Left ventricle myocardium inferior (tissue), 1 donor: ENCODE measurements around the gene MCHR2. TPM values are rescaled to one million over a fixed set of nuclear protein-coding genes. Genes with fewer than 3 reads are reported as not detected.

Experiments
- DNase-seq: peaks from one replicate; pipeline ENCODE4 v3.0.0-alpha.2; 2020
- H3K27ac ChIP-seq: fragments of 200-600 bp; replicated peaks from 2 replicates; pipeline ENCODE4 v1.8.0; 2021
- H3K27me3 ChIP-seq: fragments of 200-600 bp; 2 replicates; pipeline ENCODE4 v1.8.0; 2021; ENCODE audit warnings: low read depth
- H3K36me3 ChIP-seq: fragments of 200-600 bp; 2 replicates; pipeline ENCODE4 v1.8.0; 2021
- H3K4me1 ChIP-seq: fragments of 200-600 bp; 2 replicates; pipeline ENCODE4 v1.8.0; 2021
- H3K4me3 ChIP-seq: fragments of 200-600 bp; 2 replicates; pipeline ENCODE4 v1.8.0; 2021; ENCODE audit warnings: mild to moderate bottlenecking, moderate library complexity
- H3K9me3 ChIP-seq: fragments of 200-600 bp; replicated peaks from 2 replicates; pipeline ENCODE4 v1.8.0; 2021
- CTCF ChIP-seq: fragments of 200-600 bp; IDR thresholded peaks from 2 replicates; pipeline ENCODE4 v1.8.0; 2021; ENCODE audit warnings: antibody characterized with exemption, mild to moderate bottlenecking, borderline replicate concordance
- intact Hi-C: fragments of 100-400 bp; cut with micrococcal nuclease; formaldehyde crosslinking; loops from one replicate; pipeline ENCODE4 v1.11.0; 2022
- total RNA-seq: library from RNA; stranded (reverse); fragmentation: NEBNext Ultra II Directional; extraction: Animal tissue kit (Norgen Biotek cat#: 25700); gene quantifications from one replicate; pipeline ENCODE4 v1.2.1, GENCODE V29; 2021
- donor health status: DM: no; HTN: yes; CAD: no; lungs with severe emphysema.

MCHR2 gene
- total RNA-seq, 1 donor from 2014 or later = not detected

- Histone ChIP-seq H3K36me3 (no peaks in the 10 kb centered on the region), H3K9me3 (no peaks in the 10 kb centered on the region), H3K27me3 (no peaks in the 10 kb centered on the region), H3K4me3 (no peak overlapping the region), H3K27ac (no peak overlapping the region), H3K4me1 (no peaks in the 10 kb centered on the region)
- TF ChIP-seq CTCF = no peak
- intact Hi-C loops = no loop called here
- DNase-seq = no peak
Observed at GRCh38 chr6:99980741-99981140, 13.3 kb downstream of the MCHR2 start.

GRCh38 chr6:99979953-99980352, 14.1 kb downstream of the MCHR2 start:
- intact Hi-C loops = no loop called here
- Histone ChIP-seq H3K36me3 (no peaks in the 10 kb centered on the region), H3K9me3 (peaks cover 7% of the 10 kb centered on the region), H3K27me3 (no peaks in the 10 kb centered on the region), H3K4me1 (no peaks in the 10 kb centered on the region), H3K4me3 (no peak overlapping the region), H3K27ac (no peak overlapping the region)
- no peak for DNase-seq
- no peak for TF ChIP-seq CTCF

GRCh38 chr6:99967052-99967451, 27.0 kb downstream of the MCHR2 start:
- Histone ChIP-seq H3K4me1 (no peaks in the 10 kb centered on the region), H3K27ac (no peak overlapping the region), H3K27me3 (no peaks in the 10 kb centered on the region), H3K4me3 (no peak overlapping the region), H3K9me3 (peaks cover 1% of the 10 kb centered on the region), H3K36me3 (no peaks in the 10 kb centered on the region)
- DNase-seq = no peak
- intact Hi-C loops = no loop called here
- no peak for TF ChIP-seq CTCF

GRCh38 chr6:99960027-99960426, 34.0 kb downstream of the MCHR2 start:
- DNase-seq = no peak

GRCh38 chr6:99951016-99951805, 42.8 kb downstream of the MCHR2 start:
- Histone ChIP-seq H3K27ac (no peak overlapping the region), H3K4me1 (no peaks in the 10 kb centered on the region), H3K27me3 (no peaks in the 10 kb centered on the region), H3K9me3 (no peaks in the 10 kb centered on the region), H3K36me3 (no peaks in the 10 kb centered on the region), H3K4me3 (no peak overlapping the region)
- DNase-seq = no peak
- intact Hi-C loops = no loop called here
- no peak for TF ChIP-seq CTCF

More at GRCh38 chr6:99960027-99960426, 34.0 kb downstream of the MCHR2 start:
- Histone ChIP-seq H3K9me3 (peaks cover 44% of the 10 kb centered on the region), H3K4me1 (no peaks in the 10 kb centered on the region), H3K27me3 (no peaks in the 10 kb centered on the region), H3K27ac (no peak overlapping the region), H3K36me3 (no peaks in the 10 kb centered on the region), H3K4me3 (no peak overlapping the region)
- intact Hi-C loops = no loop called here
- no peak for TF ChIP-seq CTCF
